Ascending aorta (tissue), 2 donors: ENCODE data around the gene OPRM1. TPM values are rescaled to one million over a fixed set of nuclear protein-coding genes. Genes with fewer than 3 reads are reported as not detected.

Experiments
- DNase-seq, 2 donors: peaks; one replicate each; pipeline ENCODE4 v3.0.0-alpha.2; 2019; ENCODE audit warnings: low spot score in 2 of 2
- H3K27ac ChIP-seq, 2 donors: fragments of 200-600 bp; sonication (generic); one replicate each; pipeline ENCODE4 v1.5.1; 2016 to 2017; ENCODE audit warnings: mild to moderate bottlenecking in 1 of 2
- H3K27me3 ChIP-seq: fragments of 200-600 bp; sonication (generic); one replicate; pipeline ENCODE4 v1.5.1; 2017
- H3K36me3 ChIP-seq, 2 donors: fragments of 200-600 bp; sonication (generic); one replicate each; pipeline ENCODE4 v1.5.1; 2016
- H3K4me1 ChIP-seq, 2 donors: fragments of 200-600 bp; sonication (generic); one replicate each; pipeline ENCODE4 v1.5.1; 2016 to 2017; ENCODE audit warnings: mild to moderate bottlenecking in 1 of 2
- H3K4me3 ChIP-seq, 2 donors: fragments of 200-600 bp; sonication (generic); one replicate each; pipeline ENCODE4 v1.5.1; 2016 to 2017; ENCODE audit warnings: mild to moderate bottlenecking in 1 of 2
- H3K9me3 ChIP-seq, 2 donors: fragments of 200-600 bp; sonication (generic); one replicate each; pipeline ENCODE4 v1.5.1; 2016
- CTCF ChIP-seq, 3 experiments: fragments of 200-600 bp in 2 of 3; fragments of 450-650 bp in 1 of 3; sonication (generic) in 2 of 3; IDR thresholded peaks; one replicate each; pipeline ENCODE4 v1.5.1; 2016 to 2019; ENCODE audit warnings: antibody characterized with exemption in 3 of 3, mild to moderate bottlenecking in 1 of 3, moderate library complexity in 1 of 3
- intact Hi-C: fragments of 100-400 bp; cut with DNase I; formaldehyde crosslinking; loops from one replicate; pipeline ENCODE4 v1.15.1; 2023
- total RNA-seq: library from RNA; depleted of rRNA; stranded (reverse); fragments of >200 nt; gene quantifications from one replicate; pipeline ENCODE4 v1.1.0, GENCODE V29; 2016

The OPRM1 gene
- total RNA-seq, 1 donor from 2014 or later: not detected

GRCh38 chr6:154249499-154250298, 210.7 kb downstream of the OPRM1 start:
- Histone ChIP-seq H3K4me1 (no peaks in the 10 kb centered on the region), H3K9me3 (peaks cover 0 to 2% of the 10 kb centered on the region in 2 donors), H3K4me3 (no peak overlapping the region), H3K27ac (no peak overlapping the region), H3K36me3 (no peaks in the 10 kb centered on the region), H3K27me3 (no peaks in the 10 kb centered on the region)
- intact Hi-C loops: no loop called here
- no peak for DNase-seq
- no peak for TF ChIP-seq CTCF (IDR thresholded peaks at IDR 0.05)

- Histone ChIP-seq H3K27ac (no peak overlapping the region), H3K27me3 (no peaks in the 10 kb centered on the region), H3K4me1 (no peaks in the 10 kb centered on the region), H3K36me3 (no peaks in the 10 kb centered on the region), H3K4me3 (no peak overlapping the region), H3K9me3 (peaks cover 0 to 9% of the 10 kb centered on the region in 2 donors)
- intact Hi-C loops: no loop called here
- no peak for DNase-seq
- no peak for TF ChIP-seq CTCF (IDR thresholded peaks at IDR 0.05)
These were observed 212.1 kb downstream of the OPRM1 start for GRCh38 chr6:154251116-154251515.

DNA sequence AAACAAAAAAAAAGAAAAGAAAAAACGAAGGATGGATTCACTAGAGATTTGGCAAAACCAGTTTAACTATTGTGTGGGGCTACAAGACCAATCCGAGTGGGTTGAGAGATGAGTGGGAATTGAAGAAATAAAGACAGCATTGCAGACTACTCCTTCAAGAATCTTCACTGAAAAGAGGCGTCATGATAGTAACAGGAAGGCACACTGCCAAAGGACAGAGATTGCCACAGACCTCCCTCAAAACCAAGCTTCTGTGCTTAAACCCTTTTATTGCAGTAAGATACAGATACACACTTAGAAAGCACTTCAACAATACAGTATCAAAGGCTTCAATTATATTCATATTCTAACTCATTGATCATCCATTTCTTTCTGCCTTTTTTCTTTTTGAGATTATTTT, 213.6 kb downstream of the OPRM1 start:
- intact Hi-C loops: no loop called here
- no peak for DNase-seq
- no peak for TF ChIP-seq CTCF (IDR thresholded peaks at IDR 0.05)
- H3K4me3 ChIP-seq: no peak overlapping the region
- no peak overlapping the region for H3K27ac ChIP-seq
- no peaks in the 10 kb centered on the region for H3K27me3 ChIP-seq
- peaks cover 0 to 9% of the 10 kb centered on the region in 2 donors for H3K9me3 ChIP-seq
- H3K4me1 ChIP-seq: no peaks in the 10 kb centered on the region
- no peaks in the 10 kb centered on the region for H3K36me3 ChIP-seq

DNA sequence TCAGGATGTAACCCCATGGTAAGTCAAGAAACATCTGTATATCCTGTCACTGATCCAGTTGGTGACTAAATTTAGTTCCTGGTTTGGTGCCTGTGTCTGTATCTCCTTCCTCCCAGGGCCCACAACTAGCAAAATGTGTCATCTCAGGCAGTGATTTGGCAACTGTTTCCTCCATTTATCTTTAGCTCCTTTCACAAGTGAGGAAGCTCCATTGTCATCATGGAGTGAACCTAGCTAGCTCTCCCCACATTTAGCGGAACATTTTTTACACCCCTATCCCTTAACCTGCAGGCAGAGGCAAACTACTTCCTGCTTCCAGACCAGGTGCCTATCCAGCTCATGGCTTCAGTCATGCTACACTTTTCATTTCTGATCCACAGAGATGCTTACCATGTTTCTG, 218.0 kb downstream of the OPRM1 start:
- H3K27ac ChIP-seq: no peak overlapping the region
- TF ChIP-seq CTCF (IDR thresholded peaks at IDR 0.05): no peak
- H3K27me3 ChIP-seq: no peaks in the 10 kb centered on the region
- no peak for DNase-seq
- peaks cover 0 to 9% of the 10 kb centered on the region in 2 donors for H3K9me3 ChIP-seq
- H3K4me1 ChIP-seq: no peaks in the 10 kb centered on the region
- intact Hi-C loops: no loop called here
- no peak overlapping the region for H3K4me3 ChIP-seq
- H3K36me3 ChIP-seq: no peaks in the 10 kb centered on the region

- no peaks in the 10 kb centered on the region for H3K27me3 ChIP-seq
- no peak overlapping the region for H3K27ac ChIP-seq
- H3K4me1 ChIP-seq: no peaks in the 10 kb centered on the region
- H3K9me3 ChIP-seq: peaks cover 0 to 9% of the 10 kb centered on the region in 2 donors
- no peaks in the 10 kb centered on the region for H3K36me3 ChIP-seq
- no peak for DNase-seq
- intact Hi-C loops: no loop called here
- no peak for TF ChIP-seq CTCF (IDR thresholded peaks at IDR 0.05)
- H3K4me3 ChIP-seq: no peak overlapping the region
These were observed 219.2 kb downstream of the OPRM1 start for GRCh38 chr6:154258064-154258757.
